Embryonic facial prominence (tissue), 1 donor: Measurements from ENCODE around the gene FXYD5.
"Not testable (repeated sequence)": the region's sequence is repeated elsewhere in the genome, so short reads cannot be mapped to it uniquely, and the experiment has no call there.

Source experiments
- DNase-seq: peaks from one replicate; pipeline ENCODE4 v3.0.0-alpha.2; 2016; ENCODE audit errors: extremely low spot score

The FXYD5 gene

GRCh38 chr19:35119578-35120155 is 34.9 kb upstream of the FXYD5 start:
- no peak for DNase-seq

GRCh38 chr19:35120492-35120891 is 34.0 kb upstream of the FXYD5 start:
- DNase-seq = no peak

GRCh38 chr19:35120898-35121297 is 33.6 kb upstream of the FXYD5 start:
- no peak for DNase-seq

DNA sequence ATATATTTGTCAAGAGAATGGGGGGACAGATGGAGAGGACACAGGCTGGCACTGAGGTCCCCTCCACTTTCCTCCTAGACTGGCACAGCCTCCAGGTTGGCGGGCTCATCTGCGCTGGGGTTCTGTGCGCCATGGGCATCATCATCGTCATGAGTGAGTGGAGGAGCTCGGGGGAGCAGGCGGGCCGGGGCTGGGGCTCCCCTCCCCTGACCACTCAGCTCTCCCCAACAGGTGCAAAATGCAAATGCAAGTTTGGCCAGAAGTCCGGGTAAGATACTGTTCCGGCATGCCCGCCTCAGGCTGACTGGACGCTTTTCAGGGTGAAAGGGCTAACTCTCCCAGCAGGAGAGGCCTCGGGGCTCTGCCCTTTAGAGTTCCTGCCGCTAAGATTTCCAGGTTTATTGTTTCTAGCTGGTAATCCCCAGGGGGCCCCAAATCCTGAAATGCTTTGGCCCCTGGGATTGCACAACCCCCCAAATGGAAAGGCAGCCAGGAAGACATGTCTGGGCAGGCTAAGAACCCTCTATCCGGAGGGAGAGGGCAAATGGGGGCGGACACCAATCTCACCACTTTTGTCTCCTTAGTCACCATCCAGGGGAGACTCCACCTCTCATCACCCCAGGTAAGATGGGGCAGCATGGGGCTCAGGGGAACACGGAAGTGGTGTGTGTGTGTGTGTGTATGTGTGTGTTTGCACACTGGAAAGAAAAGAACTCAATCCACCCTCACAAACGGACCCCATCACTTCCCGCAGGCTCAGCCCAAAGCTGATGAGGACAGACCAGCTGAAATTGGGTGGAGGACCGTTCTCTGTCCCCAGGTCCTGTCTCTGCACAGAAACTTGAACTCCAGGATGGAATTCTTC is 31.6 kb upstream of the FXYD5 start:
- DNase-seq = no peak

DNA sequence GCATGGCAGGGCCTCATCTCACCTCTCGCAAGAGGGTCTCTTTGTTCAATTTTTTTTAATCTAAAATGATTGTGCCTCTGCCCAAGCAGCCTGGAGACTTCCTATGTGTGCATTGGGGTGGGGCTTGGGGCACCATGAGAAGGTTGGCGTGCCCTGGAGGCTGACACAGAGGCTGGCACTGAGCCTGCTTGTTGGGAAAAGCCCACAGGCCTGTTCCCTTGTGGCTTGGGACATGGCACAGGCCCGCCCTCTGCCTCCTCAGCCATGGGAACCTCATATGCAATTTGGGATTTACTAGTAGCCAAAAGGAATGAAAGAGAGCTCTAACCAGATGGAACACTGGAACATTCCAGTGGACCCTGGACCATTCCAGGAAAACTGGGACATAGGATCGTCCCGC is 31.0 kb upstream of the FXYD5 start:
- no peak for DNase-seq

DNA sequence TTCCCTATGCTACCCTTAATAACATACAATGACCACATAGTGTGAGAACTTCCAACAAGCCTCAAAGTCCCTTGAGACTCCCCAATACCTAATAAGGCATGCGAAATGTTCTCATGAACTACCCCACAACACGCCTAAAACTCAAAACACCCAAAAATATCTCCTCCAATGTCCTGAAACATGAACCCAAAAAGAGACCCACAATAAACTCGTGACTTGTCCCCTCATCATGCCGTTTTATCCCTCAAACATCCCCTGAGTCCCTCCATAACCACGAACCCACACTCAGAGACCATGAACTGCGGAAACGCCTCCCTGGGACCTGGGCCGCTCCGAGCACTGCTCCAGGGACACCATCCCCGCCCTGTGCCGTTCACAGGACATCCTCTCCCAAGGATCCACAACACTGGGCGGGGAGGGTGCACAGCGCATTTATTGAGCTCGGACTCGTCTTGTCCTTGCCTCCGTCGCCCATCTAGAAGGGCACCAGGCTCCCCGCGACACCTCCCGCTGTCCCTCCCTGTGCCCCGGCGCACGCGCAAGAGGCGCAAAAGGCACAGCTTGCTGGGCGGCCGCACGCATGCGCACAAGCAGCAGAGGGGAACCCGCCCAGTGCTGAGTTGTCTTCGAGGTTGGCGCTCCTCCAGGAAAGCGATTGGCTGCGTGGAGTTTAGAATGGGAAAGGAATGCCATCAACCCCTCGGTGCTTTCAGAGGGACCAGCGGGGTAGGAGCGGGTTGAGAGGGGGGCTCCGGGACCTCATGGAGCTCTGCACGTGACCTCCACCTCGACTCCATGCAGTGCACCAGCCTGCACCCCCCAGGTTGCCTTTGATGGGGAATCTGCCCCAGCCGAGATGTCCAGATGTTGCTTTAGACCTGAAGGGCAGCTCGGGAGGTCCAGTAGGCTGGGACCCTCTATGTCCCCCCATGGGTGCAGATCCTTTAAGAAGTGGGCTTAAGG is 30.2 kb upstream of the FXYD5 start:
- peak; percentile 88 for DNase-seq

DNA sequence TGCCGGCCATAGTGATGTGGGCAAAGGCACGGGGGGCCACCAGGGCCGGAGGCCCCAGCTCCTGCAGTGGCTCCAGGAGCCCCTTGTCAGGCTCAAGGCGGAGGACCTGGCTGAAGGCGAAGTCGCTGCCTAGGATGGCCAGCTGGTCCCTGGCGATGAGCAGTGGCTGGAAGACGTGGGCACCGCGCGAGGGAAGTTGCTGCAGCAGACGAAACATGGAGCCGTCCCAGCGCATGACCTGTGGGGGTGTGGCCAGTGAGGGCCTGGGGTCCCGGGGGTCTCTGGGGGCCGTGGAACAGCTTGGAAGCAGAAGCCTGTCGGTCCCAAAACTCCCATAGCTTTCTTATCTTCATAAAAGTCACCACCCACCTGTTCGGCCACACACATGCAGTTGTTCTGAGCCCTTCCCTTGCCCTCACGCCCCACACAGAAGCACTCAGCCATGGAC is 29.2 kb upstream of the FXYD5 start:
- DNase-seq = no peak

DNA sequence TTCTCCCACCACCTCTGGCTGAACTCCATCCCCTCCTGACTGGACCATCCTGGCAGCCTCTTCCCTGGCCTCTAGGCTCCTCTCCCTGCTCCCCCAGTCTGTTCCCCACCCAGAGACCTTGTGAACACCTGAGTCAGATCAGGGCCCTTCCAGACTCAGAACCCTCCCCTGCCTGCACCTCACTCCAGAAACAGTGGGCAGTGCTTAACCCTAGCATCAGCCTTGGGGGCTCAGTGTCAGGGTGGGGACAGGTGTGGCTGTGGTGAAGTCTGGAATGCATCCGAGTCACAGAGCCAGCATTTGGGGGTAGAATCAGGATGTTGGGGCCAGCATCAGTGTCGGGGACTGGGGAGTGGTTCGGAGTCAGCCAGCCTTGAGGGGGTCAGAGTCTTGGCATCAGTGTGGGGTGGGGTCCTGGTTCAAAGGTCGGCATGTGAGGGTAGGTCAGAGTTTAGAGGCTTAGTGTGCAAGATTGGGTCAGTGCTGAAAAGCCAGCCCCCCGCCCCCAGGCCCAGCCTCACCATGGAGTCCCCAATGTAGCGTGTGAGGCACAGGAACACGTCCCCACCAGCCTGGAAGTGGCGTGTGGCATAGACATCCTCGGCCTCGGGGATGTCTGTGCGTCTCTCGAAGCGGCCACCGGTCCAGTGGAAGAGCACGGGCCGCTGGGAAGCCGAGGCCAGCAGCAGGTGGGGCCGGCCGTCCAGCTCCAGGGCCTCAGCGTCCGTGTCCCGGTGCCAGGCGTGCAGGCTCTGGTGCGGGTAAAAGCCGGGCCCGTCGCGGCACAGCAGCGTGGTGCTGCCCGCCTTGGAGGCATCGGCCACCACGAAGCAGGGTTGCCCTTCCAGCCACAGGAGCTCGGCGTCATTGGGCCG is 28.5 kb upstream of the FXYD5 start:
- DNase-seq = no peak

DNA sequence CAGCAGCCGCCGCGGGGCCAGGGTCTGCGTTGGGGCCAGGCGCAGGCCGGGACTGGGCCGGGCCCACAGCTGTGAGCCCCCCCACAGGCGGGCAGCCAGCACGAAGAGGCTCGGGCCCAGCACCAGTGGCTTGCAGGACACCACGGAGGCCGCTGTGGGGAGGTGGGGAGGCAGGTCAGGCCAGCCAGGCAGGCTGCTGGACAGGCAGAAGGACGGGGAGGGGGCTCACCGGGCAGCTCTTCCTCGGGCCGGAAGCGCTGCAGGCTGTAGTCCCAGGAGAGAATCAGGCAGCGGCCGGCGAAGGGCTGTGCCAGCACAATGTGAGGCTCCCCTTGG is 27.9 kb upstream of the FXYD5 start:
- no peak for DNase-seq

- DNase-seq = no peak
Observed at GRCh38 chr19:35127871-35128270, 26.7 kb upstream of the FXYD5 start.

- DNase-seq = no peak
Observed at GRCh38 chr19:35128398-35129057, 26.0 kb upstream of the FXYD5 start.

DNA sequence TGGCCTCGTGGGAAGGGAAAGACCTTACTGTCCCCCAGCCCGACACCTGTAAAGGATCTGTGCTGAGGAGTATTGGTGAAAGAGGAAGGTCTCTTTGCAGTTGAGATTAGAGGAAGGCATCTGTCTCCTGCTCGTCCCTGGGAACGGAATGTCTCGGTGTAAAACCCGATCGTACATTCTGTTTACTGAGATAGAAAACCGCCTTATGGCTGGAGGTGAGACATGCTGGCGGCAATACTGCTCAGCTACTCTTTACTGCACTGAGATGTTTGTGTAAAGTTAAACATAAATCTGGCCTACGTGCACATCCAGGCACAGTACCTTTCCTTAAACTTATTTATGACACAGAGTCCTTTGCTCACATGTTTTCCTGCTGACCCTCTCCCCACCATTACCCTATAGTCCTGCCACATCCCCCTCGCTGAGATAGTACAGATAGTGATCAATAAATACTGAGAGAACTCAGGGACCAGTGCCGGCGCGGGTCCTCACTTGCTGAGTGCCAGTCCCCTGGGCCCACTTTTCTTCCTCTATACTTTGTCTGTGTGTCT is 24.7 kb upstream of the FXYD5 start:
- not testable (repeated sequence) for DNase-seq

DNA sequence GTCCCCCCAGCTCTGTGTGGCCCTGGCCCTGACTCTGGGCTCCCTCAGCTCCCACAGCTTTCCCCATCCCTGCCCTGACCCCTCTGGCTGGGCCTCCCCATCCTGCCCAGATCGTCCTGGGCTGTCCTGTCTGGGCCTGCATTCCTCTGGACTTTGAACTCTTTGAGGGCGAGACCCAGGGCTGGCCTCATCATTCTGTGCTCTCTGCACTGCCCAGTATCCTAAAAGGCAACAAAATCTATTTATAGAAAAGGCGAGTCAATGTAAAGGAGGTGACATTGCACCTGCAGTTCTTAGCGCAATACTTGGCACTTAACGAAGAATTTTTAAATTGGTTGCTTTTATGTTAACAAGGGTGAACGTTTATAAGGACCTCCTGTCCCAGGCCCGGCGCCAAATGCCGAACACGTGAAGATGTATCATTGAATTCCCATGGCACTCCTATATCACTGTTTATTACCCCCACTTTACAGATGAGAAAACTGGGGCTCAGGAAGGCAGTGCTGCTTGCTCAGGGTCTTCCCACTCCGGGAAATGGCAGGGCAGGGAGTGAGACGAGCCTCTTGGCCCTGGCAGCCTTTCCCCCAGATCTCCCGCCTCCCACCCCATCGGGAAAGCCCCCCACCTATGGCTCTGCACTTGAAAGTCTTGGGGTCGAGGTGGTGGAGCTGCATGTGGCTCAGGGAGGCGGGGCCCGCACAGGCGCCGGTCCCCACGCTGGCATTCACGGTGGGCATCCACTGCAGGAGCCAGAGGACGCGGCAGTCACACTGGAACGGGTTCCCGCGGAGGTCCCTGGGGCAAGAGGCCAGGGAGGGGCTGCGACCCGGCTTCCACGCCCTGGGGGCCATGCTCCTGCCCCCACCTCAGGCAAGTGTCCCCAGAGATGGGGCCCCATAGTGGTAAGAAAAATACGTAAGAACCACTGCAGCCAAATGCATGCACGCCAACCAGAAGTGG is 23.5 kb upstream of the FXYD5 start:
- DNase-seq = no peak

GRCh38 chr19:35132254-35132653 is 22.3 kb upstream of the FXYD5 start:
- DNase-seq = no peak

GRCh38 chr19:35133826-35134225 is 20.7 kb upstream of the FXYD5 start:
- DNase-seq = no peak

GRCh38 chr19:35134601-35135242 is 19.8 kb upstream of the FXYD5 start, which contains the start of gene LGI4:
TSS of gene LGI4 (minus strand) at chr19:35135059. CDS start at chr19:35134680, 379 bp downstream.
- DNase-seq = peak; percentile 24

- peak; percentile 51 for DNase-seq
Observed at GRCh38 chr19:35135389-35135909, 19.1 kb upstream of the FXYD5 start.

DNA sequence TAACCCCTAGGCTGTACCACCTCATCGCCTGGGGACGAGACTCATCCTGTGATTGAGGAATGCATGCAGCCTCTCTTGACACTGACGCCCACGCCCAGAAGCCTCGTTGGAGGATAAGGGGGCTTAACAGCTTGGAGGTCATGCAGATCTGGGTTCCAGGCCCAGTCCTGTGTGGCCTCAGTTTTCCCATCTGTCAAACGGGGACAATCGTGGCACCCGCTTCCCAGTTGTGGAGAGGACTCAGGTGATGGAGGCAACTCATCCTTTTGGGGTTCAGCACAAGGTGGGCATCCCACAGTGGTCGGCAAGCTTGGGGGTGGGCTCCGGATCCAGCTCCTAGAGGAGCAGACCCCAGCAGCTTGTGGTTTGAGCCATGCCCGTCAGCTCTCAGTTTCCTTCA is 18.3 kb upstream of the FXYD5 start:
- DNase-seq = no peak
